RCC 7860 (cell line): ENCODE results near the gene KLF16.
"Not testable (repeated sequence)": the region's sequence is repeated elsewhere in the genome, so short reads cannot be mapped to it uniquely, and the experiment has no call there.

ENCODE experiments used
- DNase-seq: peaks from one replicate; pipeline ENCODE4 v3.0.0-alpha.2; 2015; ENCODE audit warnings: low spot score
- FAIRE-seq: peaks from 2 replicates; lab custom pipeline; 2012; peaks lifted over from hg19 to GRCh38; lab: Jason Lieb, UNC

The KLF16 gene

GRCh38 chr19:1884719-1885334 lies 21.4 kb upstream of the KLF16 start:
- DNase-seq (peak; percentile 39), FAIRE-seq (no peak)

GRCh38 chr19:1884291-1884718 lies 20.9 kb upstream of the KLF16 start:
- FAIRE-seq (no peak), DNase-seq (no peak)

GRCh38 chr19:1883784-1884183 lies 20.4 kb upstream of the KLF16 start:
- no peak for DNase-seq
- no peak for FAIRE-seq

GRCh38 chr19:1882786-1883692 lies 19.7 kb upstream of the KLF16 start:
- DNase-seq, result no peak
- no peak for FAIRE-seq

- DNase-seq (no peak), FAIRE-seq (no peak)
Measured at GRCh38 chr19:1882089-1882785, 18.9 kb upstream of the KLF16 start.

GRCh38 chr19:1881393-1882088 lies 18.2 kb upstream of the KLF16 start:
- DNase-seq, FAIRE-seq: not testable (repeated sequence)

GRCh38 chr19:1880611-1881392 lies 17.4 kb upstream of the KLF16 start:
- FAIRE-seq (no peak), DNase-seq (no peak)

GRCh38 chr19:1879982-1880381 lies 16.6 kb upstream of the KLF16 start:
- DNase-seq, FAIRE-seq: not testable (repeated sequence)

- FAIRE-seq, result not testable (repeated sequence)
Measured at GRCh38 chr19:1878583-1878982, 15.2 kb upstream of the KLF16 start.

GRCh38 chr19:1877280-1877660 lies 13.9 kb upstream of the KLF16 start:
- FAIRE-seq, DNase-seq: not testable (repeated sequence)

More at GRCh38 chr19:1878583-1878982, 15.2 kb upstream of the KLF16 start:
- not testable (repeated sequence) for DNase-seq

GRCh38 chr19:1876496-1877279 lies 13.3 kb upstream of the KLF16 start:
- not testable (repeated sequence) for FAIRE-seq, DNase-seq

- FAIRE-seq (no peak), DNase-seq (peak; percentile 81)
Measured at GRCh38 chr19:1875646-1876495, 12.5 kb upstream of the KLF16 start.

GRCh38 chr19:1875265-1875645 lies 11.9 kb upstream of the KLF16 start:
- DNase-seq, FAIRE-seq: not testable (repeated sequence)

GRCh38 chr19:1874554-1875185 lies 11.3 kb upstream of the KLF16 start:
- DNase-seq (no peak), FAIRE-seq (no peak)

GRCh38 chr19:1873524-1874473 lies 10.4 kb upstream of the KLF16 start:
- DNase-seq, result no peak
- no peak for FAIRE-seq

GRCh38 chr19:1872807-1873523 lies 9.6 kb upstream of the KLF16 start:
- FAIRE-seq, result no peak

More at GRCh38 chr19:1872807-1873523, 9.6 kb upstream of the KLF16 start:
- no peak for DNase-seq
